ENCODE measurements around the gene GOLIM4. TPM values are rescaled to one million over a fixed set of nuclear protein-coding genes. Genes with fewer than 3 reads are reported as not detected.

The GOLIM4 gene
- total RNA-seq, 1 experiment from 2014 or later = 12.2 TPM

- ChIA-PET POLR2A (ENCODE audit: low non-redundant PET) (no interaction called here), CTCF (no interaction called here)
- H3K9me3 ChIP-seq (ENCODE audit: low read depth, low read length, poor library complexity, severe bottlenecking) = no peaks in the 10 kb centered on the region
- no TSS peak for BruUV-seq (replicated peaks)
- H3K36me3 ChIP-seq (ENCODE audit: insufficient read depth, low read length, poor library complexity, severe bottlenecking) = no peaks in the 10 kb centered on the region
- H3K4me3 ChIP-seq (ENCODE audit: low read depth, low read length, poor library complexity, severe bottlenecking) = no peak overlapping the region
- DNase-seq (ENCODE audit: low spot score) = no peak
- TF ChIP-seq CTCF (conservative IDR thresholded peaks at IDR 0.05; ENCODE audit: low read depth, low read length) (no peak), EZH2 (IDR thresholded peaks at IDR 0.05; ENCODE audit: borderline replicate concordance, low read depth, low read length, poor library complexity, severe bottlenecking) (no peak)
- intact Hi-C loops (cut with micrococcal nuclease; ENCODE audit: unreplicated experiment) = no loop called here
- H3K4me1 ChIP-seq (ENCODE audit: insufficient read depth, low read length, poor library complexity, severe bottlenecking) = no peaks in the 10 kb centered on the region
- H3K27ac ChIP-seq (ENCODE audit: low read depth, low read length, poor library complexity, severe bottlenecking) = no peak overlapping the region
- H3K27me3 ChIP-seq (replicated peaks; ENCODE audit: insufficient read depth, low read depth, low read length, poor library complexity) = no peaks in the 10 kb centered on the region
Measured at GRCh38 chr3:168080499-168081170, 15.1 kb downstream of the GOLIM4 start.

- no peaks in the 10 kb centered on the region for H3K36me3 ChIP-seq (ENCODE audit: insufficient read depth, low read length, poor library complexity, severe bottlenecking)
- CTCF ChIA-PET = no interaction called here
- no peaks in the 10 kb centered on the region for H3K27me3 ChIP-seq (replicated peaks; ENCODE audit: insufficient read depth, low read depth, low read length, poor library complexity)
- H3K9me3 ChIP-seq (ENCODE audit: low read depth, low read length, poor library complexity, severe bottlenecking) = no peaks in the 10 kb centered on the region
- POLR2A ChIA-PET (ENCODE audit: low non-redundant PET) = no interaction called here
- TF ChIP-seq CTCF (conservative IDR thresholded peaks at IDR 0.05; ENCODE audit: low read depth, low read length) = no peak
- no peak for TF ChIP-seq EZH2 (IDR thresholded peaks at IDR 0.05; ENCODE audit: borderline replicate concordance, low read depth, low read length, poor library complexity, severe bottlenecking)
- no peaks in the 10 kb centered on the region for H3K4me1 ChIP-seq (ENCODE audit: insufficient read depth, low read length, poor library complexity, severe bottlenecking)
- no peak overlapping the region for H3K27ac ChIP-seq (ENCODE audit: low read depth, low read length, poor library complexity, severe bottlenecking)
- BruUV-seq (replicated peaks) = no TSS peak
- no peak for DNase-seq (ENCODE audit: low spot score)
- no peak overlapping the region for H3K4me3 ChIP-seq (ENCODE audit: low read depth, low read length, poor library complexity, severe bottlenecking)
- intact Hi-C loops (cut with micrococcal nuclease; ENCODE audit: unreplicated experiment) = no loop called here
Measured at GRCh38 chr3:168080022-168080421, 15.7 kb downstream of the GOLIM4 start.

- Histone ChIP-seq H3K9me3 (ENCODE audit: low read depth, low read length, poor library complexity, severe bottlenecking) (no peaks in the 10 kb centered on the region), H3K27ac (ENCODE audit: low read depth, low read length, poor library complexity, severe bottlenecking) (no peak overlapping the region), H3K4me3 (ENCODE audit: low read depth, low read length, poor library complexity, severe bottlenecking) (no peak overlapping the region), H3K27me3 (replicated peaks; ENCODE audit: insufficient read depth, low read depth, low read length, poor library complexity) (no peaks in the 10 kb centered on the region), H3K4me1 (ENCODE audit: insufficient read depth, low read length, poor library complexity, severe bottlenecking) (no peaks in the 10 kb centered on the region), H3K36me3 (ENCODE audit: insufficient read depth, low read length, poor library complexity, severe bottlenecking) (no peaks in the 10 kb centered on the region)
- no peak for DNase-seq (ENCODE audit: low spot score)
- TF ChIP-seq CTCF (conservative IDR thresholded peaks at IDR 0.05; ENCODE audit: low read depth, low read length) (no peak), EZH2 (IDR thresholded peaks at IDR 0.05; ENCODE audit: borderline replicate concordance, low read depth, low read length, poor library complexity, severe bottlenecking) (no peak)
- intact Hi-C loops (cut with micrococcal nuclease; ENCODE audit: unreplicated experiment) = no loop called here
- ChIA-PET CTCF (no interaction called here), POLR2A (ENCODE audit: low non-redundant PET) (no interaction called here)
- BruUV-seq (replicated peaks) = no TSS peak
Measured at GRCh38 chr3:168077091-168077490, 18.6 kb downstream of the GOLIM4 start.

Measured in A673 (cell line).